ENCODE results near the gene CNTNAP2.

GRCh38 chr7:146433501-146433900, 316.9 kb downstream of the CNTNAP2 start:
- TF ChIP-seq CTCF (IDR thresholded peaks at IDR 0.05) (no peak), POLR2A (IDR thresholded peaks at IDR 0.05) (no peak)
